GM12874 (cell line): ENCODE data around the gene ATAD2B.

Experiments used
- TF ChIP-seq, protein P1 (sequence below): IDR thresholded peaks from 2 replicates; pipeline ENCODE4 v1.5.1; 2011; ENCODE audit warnings: low read depth, mild to moderate bottlenecking, control low read depth, low read length, moderate library complexity; ENCODE audit not compliant: insufficient read depth

ATAD2B gene

DNA sequence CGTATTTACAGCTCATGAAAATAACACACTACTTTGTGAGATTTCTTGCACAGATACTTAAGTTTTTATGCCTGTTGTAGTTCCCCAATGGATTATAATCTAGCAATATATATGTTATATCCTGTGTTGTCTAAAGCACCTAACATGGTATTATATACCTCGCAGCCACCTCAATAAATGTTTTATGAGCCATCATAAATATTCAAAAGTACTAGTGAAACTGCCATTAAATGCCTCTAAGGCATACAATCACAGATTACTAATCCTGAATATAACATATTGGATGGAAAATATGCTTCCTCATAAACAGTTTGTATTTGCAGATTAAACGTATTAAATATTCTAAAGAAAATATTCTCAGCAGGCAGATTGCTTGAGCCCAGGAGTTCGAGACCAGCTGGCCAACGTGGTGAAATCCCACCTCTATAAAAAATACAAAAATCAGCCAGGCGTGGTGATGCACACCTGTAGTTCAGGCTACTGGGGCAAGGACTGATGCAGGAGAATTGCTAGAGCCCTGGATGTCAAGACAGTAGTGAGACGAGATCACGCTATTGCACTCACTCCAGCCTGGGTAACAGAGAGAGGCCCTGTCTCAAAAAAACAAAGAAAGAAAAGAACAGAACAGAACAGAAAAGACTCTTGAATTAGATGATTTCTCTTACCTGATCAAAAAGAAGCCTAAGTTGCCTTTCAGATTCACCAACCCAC, 64.1 kb downstream of the ATAD2B start:
- TF ChIP-seq, protein P1, sequence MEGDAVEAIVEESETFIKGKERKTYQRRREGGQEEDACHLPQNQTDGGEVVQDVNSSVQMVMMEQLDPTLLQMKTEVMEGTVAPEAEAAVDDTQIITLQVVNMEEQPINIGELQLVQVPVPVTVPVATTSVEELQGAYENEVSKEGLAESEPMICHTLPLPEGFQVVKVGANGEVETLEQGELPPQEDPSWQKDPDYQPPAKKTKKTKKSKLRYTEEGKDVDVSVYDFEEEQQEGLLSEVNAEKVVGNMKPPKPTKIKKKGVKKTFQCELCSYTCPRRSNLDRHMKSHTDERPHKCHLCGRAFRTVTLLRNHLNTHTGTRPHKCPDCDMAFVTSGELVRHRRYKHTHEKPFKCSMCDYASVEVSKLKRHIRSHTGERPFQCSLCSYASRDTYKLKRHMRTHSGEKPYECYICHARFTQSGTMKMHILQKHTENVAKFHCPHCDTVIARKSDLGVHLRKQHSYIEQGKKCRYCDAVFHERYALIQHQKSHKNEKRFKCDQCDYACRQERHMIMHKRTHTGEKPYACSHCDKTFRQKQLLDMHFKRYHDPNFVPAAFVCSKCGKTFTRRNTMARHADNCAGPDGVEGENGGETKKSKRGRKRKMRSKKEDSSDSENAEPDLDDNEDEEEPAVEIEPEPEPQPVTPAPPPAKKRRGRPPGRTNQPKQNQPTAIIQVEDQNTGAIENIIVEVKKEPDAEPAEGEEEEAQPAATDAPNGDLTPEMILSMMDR, result no peak

DNA sequence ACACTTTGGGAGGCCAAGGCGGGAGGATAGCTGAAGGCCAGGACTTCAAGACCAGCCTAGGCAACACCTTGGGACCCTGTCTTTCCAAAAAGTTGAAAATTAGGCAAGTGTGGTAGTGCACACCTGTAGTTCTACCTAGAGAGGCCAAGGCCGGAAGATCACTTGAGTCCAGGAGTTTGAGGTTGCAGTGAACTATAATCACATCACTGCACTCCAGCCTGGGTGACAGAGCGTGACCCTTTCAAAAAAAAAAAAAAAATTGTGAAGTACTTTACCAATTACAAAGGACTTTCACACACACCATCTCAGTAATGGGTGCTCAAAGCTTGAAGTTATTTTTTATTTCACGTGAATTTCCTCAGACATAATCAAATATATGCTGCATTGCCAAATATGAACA, 65.0 kb downstream of the ATAD2B start:
- TF ChIP-seq, protein P1, result no peak

DNA sequence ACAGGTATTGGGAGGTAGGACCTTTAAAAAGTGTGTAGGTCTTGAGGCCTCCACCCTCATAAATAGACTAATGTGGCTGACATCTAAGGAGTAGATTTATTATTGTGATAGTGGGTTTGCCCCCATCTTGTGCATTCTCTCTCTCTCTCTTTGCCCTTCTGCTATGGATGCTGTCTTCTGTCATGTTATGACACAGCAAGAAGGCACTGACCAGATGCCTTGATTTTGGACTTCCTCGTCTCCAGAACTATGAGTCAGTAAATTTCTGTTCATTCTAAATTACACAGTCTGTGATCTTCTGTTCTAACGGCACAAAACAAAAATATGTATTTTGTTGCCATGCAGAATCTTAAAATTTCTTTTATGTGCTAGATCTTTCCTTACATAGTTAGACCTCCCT, 66.9 kb downstream of the ATAD2B start:
- TF ChIP-seq, protein P1, result no peak

DNA sequence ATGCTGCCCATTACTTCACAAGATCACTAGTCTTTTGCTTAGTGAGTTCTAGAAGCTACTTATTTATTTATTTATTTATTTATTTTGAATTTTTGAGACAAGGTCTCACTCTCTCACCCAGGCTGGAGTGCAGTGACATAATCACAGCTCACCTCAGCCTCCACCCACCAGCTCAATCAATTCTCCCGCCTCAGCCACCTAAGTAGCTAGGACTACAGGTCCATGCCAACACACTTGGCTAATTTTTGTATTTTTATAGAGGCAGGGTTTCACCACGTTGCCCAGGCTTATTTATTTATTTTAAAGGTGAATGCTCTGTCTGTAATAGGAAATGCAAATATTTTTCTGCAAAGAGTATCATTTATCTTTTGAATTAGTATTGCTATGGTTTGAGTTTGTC, 67.7 kb downstream of the ATAD2B start:
- TF ChIP-seq, protein P1, result no peak

DNA sequence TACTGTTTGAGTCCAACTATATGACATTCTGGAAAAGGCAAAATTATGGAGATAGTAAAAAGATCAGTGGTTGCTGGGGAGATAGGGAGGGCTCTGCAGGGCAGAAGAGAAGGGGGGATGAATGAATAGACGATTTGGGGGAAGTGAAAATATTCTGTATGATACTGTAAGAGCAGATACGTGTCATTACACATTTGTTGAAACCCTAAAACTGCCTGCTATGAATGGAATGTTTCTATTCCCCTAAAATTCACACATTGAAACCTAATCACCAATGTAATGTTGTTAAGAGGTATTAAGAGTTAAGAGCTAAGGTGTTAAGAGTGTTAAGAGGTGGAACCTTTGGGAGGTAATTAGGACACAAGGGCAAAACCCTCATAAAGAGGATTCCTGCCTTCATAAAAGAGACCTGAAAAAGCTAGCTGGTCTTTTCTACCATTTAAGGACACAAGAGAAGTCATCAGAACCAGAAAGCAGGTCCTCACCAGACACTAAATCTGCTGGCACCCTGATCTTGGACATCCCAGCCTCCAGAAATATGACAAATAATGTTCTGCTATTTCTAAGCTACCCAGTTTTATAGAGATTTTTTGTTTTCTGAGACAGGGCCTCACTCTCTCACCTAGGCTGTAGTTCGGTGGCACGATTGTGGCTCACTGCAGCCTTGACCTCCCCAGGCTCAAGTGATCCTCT, 76.2 kb downstream of the ATAD2B start:
- TF ChIP-seq, protein P1, result no peak

DNA sequence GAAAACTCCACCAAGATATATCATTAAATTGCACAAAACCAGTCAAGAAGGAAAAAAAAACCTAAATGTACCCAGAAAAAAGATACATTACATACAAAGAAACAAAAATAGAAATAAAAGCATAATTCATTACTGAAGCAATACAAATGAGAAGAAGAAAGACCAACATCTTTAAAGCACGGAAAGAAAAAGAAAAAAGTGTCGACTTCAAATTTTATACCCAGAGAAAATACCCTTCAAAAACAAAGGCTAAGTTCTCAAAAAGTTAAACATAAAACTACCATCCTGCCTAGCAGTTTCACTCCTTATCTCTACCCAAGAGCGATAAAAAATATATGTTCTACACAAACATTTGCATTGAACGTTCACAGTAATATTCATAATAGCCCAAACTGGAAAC, 82.0 kb downstream of the ATAD2B start:
- TF ChIP-seq, protein P1, result no peak

DNA sequence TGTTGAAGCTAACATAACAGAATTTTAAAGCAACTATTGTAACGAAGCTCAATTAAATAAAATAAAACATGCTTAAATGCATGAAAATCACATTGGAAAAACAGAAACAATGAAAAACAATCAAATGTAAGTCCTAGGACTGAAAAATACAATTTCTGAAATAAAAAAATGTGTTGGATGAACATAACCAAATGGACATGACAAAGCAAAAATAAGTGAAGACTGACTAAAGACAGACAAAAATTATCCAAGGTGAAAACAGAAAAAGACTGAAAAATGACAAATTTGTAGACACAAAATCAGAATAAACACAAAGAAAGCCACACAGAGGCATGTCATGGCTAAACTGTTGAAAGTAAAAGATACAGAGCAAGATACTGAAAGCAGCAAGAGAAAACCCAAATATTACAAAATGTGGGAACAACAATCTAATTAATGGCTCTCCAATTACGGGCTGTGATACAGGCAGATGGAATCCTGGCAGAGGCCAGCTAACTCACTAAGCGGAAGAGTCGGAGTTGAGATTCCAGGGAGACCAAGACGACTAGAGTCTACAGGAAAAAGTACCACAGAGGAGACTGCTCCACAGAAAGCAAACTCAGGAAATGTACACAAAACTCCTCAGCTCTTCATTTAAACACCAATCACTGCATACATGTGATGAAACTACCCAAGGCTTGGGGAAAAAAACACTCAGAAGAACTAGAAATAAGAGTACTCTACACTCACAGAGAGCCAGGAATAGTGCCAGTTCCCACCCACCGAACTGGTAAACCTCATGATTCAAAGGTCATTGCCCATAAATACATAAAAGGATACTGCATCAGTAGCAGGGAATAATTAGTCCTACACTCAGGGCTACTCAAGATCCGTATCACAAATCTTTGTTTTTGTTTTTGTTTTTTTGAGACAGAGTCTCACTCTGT, 83.6 kb downstream of the ATAD2B start:
- TF ChIP-seq, protein P1, result no peak
